IMR-90 (cell line): ENCODE results near the gene TNPO2. TPM values are rescaled to one million over a fixed set of nuclear protein-coding genes. Genes with fewer than 3 reads are reported as not detected.

Experiments
- ATAC-seq: fragments of 200-7000 bp; cut with Tn5 transposase; 2 replicates; pipeline ENCODE4 v1.9.1; 2020; ENCODE audit warnings: low read depth, mild to moderate bottlenecking, moderate library complexity
- BruUV-seq: library from RNA; stranded (reverse); fragments of 400-500 nt; replicated peaks from 2 replicates; lab custom pipeline; 2021; lab: Mats Ljungman, UMichigan
- CTCF ChIA-PET: fragments of 300-600 bp; formaldehyde crosslinking; extraction: SDS; loops from one replicate; lab custom pipeline; 2021; ENCODE audit warnings: antibody characterized with exemption; lab: Yijun Ruan, JAX
- POLR2A ChIA-PET: fragments of 300-600 bp; sonication (Branson Sonifier 250); formaldehyde crosslinking; loops from one replicate; lab custom pipeline; 2022; ENCODE audit warnings: antibody characterized with exemption; ENCODE audit not compliant: unreplicated experiment; lab: Charles Lee
- DNase-seq: peaks from one replicate; pipeline ENCODE4 v3.0.0; 2013
- H2AFZ ChIP-seq: replicated peaks from 2 replicates; pipeline ENCODE3; 2013; ENCODE audit warnings: low read length, mild to moderate bottlenecking; ENCODE audit not compliant: poor library complexity
- H2AK5ac ChIP-seq: 2 replicates; pipeline ENCODE4 v1.6.1; 2013; ENCODE audit warnings: low read depth, low read length, inconsistent platforms
- H2AK9ac ChIP-seq: replicated peaks from 2 replicates; pipeline ENCODE3; 2013; ENCODE audit warnings: mild to moderate bottlenecking, low read depth, low read length, moderate library complexity; ENCODE audit not compliant: poor library complexity
- H2BK120ac ChIP-seq: 2 replicates; pipeline ENCODE4 v1.6.1; 2013; ENCODE audit warnings: low read depth, low read length, inconsistent platforms
- H2BK15ac ChIP-seq: 3 replicates; pipeline ENCODE4 v1.6.1; 2013; ENCODE audit warnings: low read depth, low read length, inconsistent platforms
- H2BK20ac ChIP-seq: 2 replicates; pipeline ENCODE4 v1.6.1; 2013; ENCODE audit warnings: low read depth, mild to moderate bottlenecking, inconsistent platforms, low read length, moderate library complexity
- H2BK5ac ChIP-seq: 2 replicates; pipeline ENCODE4 v1.6.1; 2013; ENCODE audit warnings: mild to moderate bottlenecking, low read depth, low read length, inconsistent platforms; ENCODE audit not compliant: poor library complexity, severe bottlenecking
- H3K14ac ChIP-seq: replicated peaks from 2 replicates; pipeline ENCODE4 v1.6.1; 2013; ENCODE audit warnings: low read depth, low read length, inconsistent platforms
- H3K18ac ChIP-seq: 2 replicates; pipeline ENCODE4 v1.6.1; 2013; ENCODE audit warnings: low read depth, low read length, control low read depth
- H3K23ac ChIP-seq: 2 replicates; pipeline ENCODE4 v1.6.1; 2013; ENCODE audit warnings: low read depth, low read length, inconsistent platforms
- H3K27ac ChIP-seq: 2 replicates; pipeline ENCODE4 v1.5.1; 2013; ENCODE audit warnings: mild to moderate bottlenecking, control low read depth, low read length; ENCODE audit not compliant: insufficient read depth
- H3K27me3 ChIP-seq: 2 replicates; pipeline ENCODE4 v1.6.1; 2013; ENCODE audit warnings: low read length; ENCODE audit not compliant: control insufficient read depth, insufficient read depth
- H3K36me3 ChIP-seq: 2 replicates; pipeline ENCODE4 v1.6.1; 2013; ENCODE audit warnings: low read length, mixed read lengths; ENCODE audit not compliant: control insufficient read depth, insufficient read depth
- H3K4ac ChIP-seq: 2 replicates; pipeline ENCODE4 v1.6.1; 2013; ENCODE audit warnings: low read depth, low read length, inconsistent platforms
- H3K4me1 ChIP-seq: 2 replicates; pipeline ENCODE4 v1.6.1; 2013; ENCODE audit warnings: low read length, mixed read lengths; ENCODE audit not compliant: control insufficient read depth, insufficient read depth
- H3K4me2 ChIP-seq: 2 replicates; pipeline ENCODE4 v1.6.1; 2013; ENCODE audit warnings: low read depth, mild to moderate bottlenecking, control low read depth, low read length, moderate library complexity
- H3K4me3 ChIP-seq: 2 replicates; pipeline ENCODE4 v1.5.1; 2013; ENCODE audit warnings: low read depth, mild to moderate bottlenecking, control low read depth, low read length, moderate library complexity; ENCODE audit not compliant: insufficient read depth
- H3K56ac ChIP-seq: 2 replicates; pipeline ENCODE4 v1.6.1; 2013; ENCODE audit warnings: low read length, inconsistent platforms; ENCODE audit not compliant: insufficient read depth; ENCODE audit errors: extremely low read depth
- H3K79me1 ChIP-seq, 2 experiments: 2 replicates each; pipeline ENCODE4 v1.6.1; 2013; ENCODE audit warnings: low read length in 2 of 2, inconsistent platforms in 1 of 2, low read depth in 1 of 2
- H3K9ac ChIP-seq: 2 replicates; pipeline ENCODE4 v1.6.1; 2013; ENCODE audit warnings: low read depth, low read length, control low read depth
- H3K9me1 ChIP-seq: 2 replicates; pipeline ENCODE4 v1.6.1; 2013; ENCODE audit warnings: low read length, inconsistent platforms; ENCODE audit not compliant: insufficient read depth
- H3K9me3 ChIP-seq: 2 replicates; pipeline ENCODE4 v1.6.1; 2013; ENCODE audit warnings: low read length; ENCODE audit not compliant: control insufficient read depth, insufficient read depth
- H4K20me1 ChIP-seq: 2 replicates; pipeline ENCODE4 v1.6.1; 2013; ENCODE audit warnings: low read length, inconsistent platforms; ENCODE audit not compliant: insufficient read depth
- H4K5ac ChIP-seq: 2 replicates; pipeline ENCODE4 v1.6.1; 2013; ENCODE audit warnings: mild to moderate bottlenecking, low read depth, low read length, control low read depth
- H4K8ac ChIP-seq, 2 experiments: 2 replicates each; pipeline ENCODE4 v1.6.1; 2013; ENCODE audit warnings: low read depth in 2 of 2, low read length in 2 of 2, control low read depth in 1 of 2, inconsistent platforms in 1 of 2
- H4K91ac ChIP-seq: 2 replicates; pipeline ENCODE4 v1.6.1; 2013; ENCODE audit warnings: low read depth, low read length, inconsistent platforms; ENCODE audit not compliant: insufficient read depth
- BHLHE40 ChIP-seq: fragments of 150-350 bp; IDR thresholded peaks from 2 replicates; pipeline ENCODE4 v1.6.1; 2016; ENCODE audit warnings: mild to moderate bottlenecking, low read depth, low read length
- CHD1 ChIP-seq: IDR thresholded peaks from 2 replicates; pipeline ENCODE4 v1.6.1; 2012; ENCODE audit warnings: low read depth, low read length, improper control_type of control experiment
- MAFK ChIP-seq: IDR thresholded peaks from 2 replicates; pipeline ENCODE4 v1.6.1; 2012; ENCODE audit warnings: low read depth, low read length, improper control_type of control experiment
- MAZ ChIP-seq: IDR thresholded peaks from 2 replicates; pipeline ENCODE4 v1.6.1; 2012; ENCODE audit warnings: low read depth, mild to moderate bottlenecking, low read length, improper control_type of control experiment, moderate library complexity, borderline replicate concordance
- NFE2L2 ChIP-seq: fragments of 150-350 bp; IDR thresholded peaks from 2 replicates; pipeline ENCODE4 v1.6.1; 2016; ENCODE audit warnings: low read depth, mild to moderate bottlenecking, low read length
- POLR2A ChIP-seq: IDR thresholded peaks from 2 replicates; pipeline ENCODE4 v1.6.1; 2012; ENCODE audit warnings: mild to moderate bottlenecking, low read depth, low read length
- RFX5 ChIP-seq: IDR thresholded peaks from 2 replicates; pipeline ENCODE4 v1.8.0; 2012; ENCODE audit warnings: low read depth, mild to moderate bottlenecking, low read length, moderate library complexity
- WGBS, 2 experiments: methylation state at CpG; one replicate each; pipeline versions ENCODE4 v1.1.5 to v1.1.7; 2013; ENCODE audit warnings: missing lambda C conversion rate in 2 of 2; ENCODE audit not compliant: insufficient read length in 1 of 2; ENCODE audit errors: extremely low coverage in 2 of 2; 5-methylcytosine and 5-hydroxymethylcytosine counted together
- dilution Hi-C: fragments of 300-500 bp; cut with HindIII; formaldehyde crosslinking; loops from one replicate; pipeline ENCODE4 v1.14.3; 2018; ENCODE audit warnings: low sequenced_read_pairs; ENCODE audit not compliant: unreplicated experiment
- in situ Hi-C: fragments of 300-500 bp; cut with MboI; formaldehyde crosslinking; loops from 3 replicates; pipeline ENCODE4 v1.14.3; 2019; ENCODE audit warnings: low sequenced_read_pairs, inconsistent platforms, mixed read lengths
- intact Hi-C: fragments of 100-400 bp; cut with micrococcal nuclease; formaldehyde crosslinking; loops from 2 replicates; pipeline ENCODE4 v1.10.0; 2022
- polyA plus RNA-seq, 3 experiments: library from polyadenylated mRNA; depleted of rRNA; stranded (reverse); fragments of >200 nt; gene quantifications; 2 replicates each; pipeline ENCODE4 v1.2.3, GENCODE V29; 2012; ENCODE audit warnings: low replicate concordance in 1 of 3
- total RNA-seq: library from RNA; depleted of rRNA; stranded (reverse); fragments of >200 nt; gene quantifications from 2 replicates; pipeline ENCODE4 v1.2.3, GENCODE V29; 2012

The TNPO2 gene
- total and polyA plus RNA-seq, 2 of the 4 experiments (the other 2 are of a cell fraction): 36.0 to 77.2 TPM

DNA sequence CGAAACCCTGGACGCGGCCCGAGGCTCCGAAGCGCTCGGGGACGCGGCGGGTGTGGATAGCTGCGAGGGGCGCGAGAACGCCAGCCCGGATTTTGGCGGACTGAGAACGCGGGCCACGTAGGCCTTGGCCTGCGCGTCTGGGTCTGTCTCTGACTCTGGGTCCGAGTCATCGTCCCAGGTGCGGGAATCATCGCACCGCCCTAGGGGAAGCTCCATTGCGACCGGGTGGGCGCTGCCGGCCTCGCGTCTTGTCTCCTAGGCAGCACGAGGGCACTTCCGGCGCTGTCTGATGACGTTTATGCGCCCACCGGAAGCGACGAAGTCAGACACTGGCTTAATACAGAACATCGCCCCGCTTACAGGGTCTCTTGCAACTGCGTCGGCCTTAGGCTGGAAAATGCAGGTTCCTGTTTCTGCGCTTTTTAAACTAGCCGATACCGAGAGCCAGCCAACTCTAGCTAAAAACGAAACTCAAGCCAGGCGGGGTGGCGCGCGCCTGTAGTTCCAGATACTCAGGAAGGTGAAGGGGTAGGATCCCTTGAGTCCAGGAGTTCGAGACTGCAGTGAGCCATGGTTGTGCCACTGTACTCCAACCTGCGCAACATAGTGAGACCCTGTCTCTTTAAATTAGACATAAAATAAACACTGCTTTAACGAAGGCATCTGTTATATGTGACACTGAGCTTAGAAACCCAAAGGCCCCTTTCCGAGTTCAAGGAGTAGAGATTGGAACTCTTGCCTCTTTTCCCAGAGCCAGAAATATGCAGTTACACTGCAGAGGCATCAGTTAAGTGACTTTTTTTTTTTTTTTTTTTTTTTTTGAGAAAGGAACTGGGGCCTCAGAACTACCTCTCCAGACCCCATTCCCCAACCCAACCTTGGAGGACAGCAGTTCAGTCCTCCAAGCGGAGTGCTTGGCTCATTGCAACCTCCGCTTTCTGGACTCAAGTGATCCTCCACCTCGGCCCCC lies 27.1 kb downstream of the TNPO2 start, which contains the start of gene FBXW9 (continued):
- TF ChIP-seq BHLHE40 (0 out of 2 replicates have a peak, but pooled peaks have one; percentile 6), CHD1 (no peak), MAZ (peak; percentile 38; the same call in 1 of the 2 replicates), MAFK (no peak)

GRCh38 chr19:12695997-12696365 lies 27.8 kb downstream of the TNPO2 start:
- Histone ChIP-seq H3K27ac (peak overlapping the region; percentile 40; the same call in 1 of the 2 replicates), H3K14ac (no peak overlapping the region), H2BK15ac (no peak overlapping the region), H2AK9ac (peak overlapping the region; percentile 89), H3K56ac (no peak overlapping the region), H2AFZ (peak overlapping the region; percentile 93), H2BK5ac (no peak overlapping the region), H3K9me1 (no peaks in the 10 kb centered on the region; the same call in 1 of the 2 replicates), H3K4me3 (peak overlapping the region; percentile 80), H4K8ac (peak overlapping the region; percentile 88 to 97; a peak in 2 of 4 replicates), H3K36me3 (peaks cover 21% of the 10 kb centered on the region), H3K27me3 (no peaks in the 10 kb centered on the region), H3K79me1 (peaks cover 7 to 27% of the 10 kb centered on the region in 2 experiments), H3K23ac (no peak overlapping the region), H3K4me2 (peak overlapping the region; percentile 90), H3K9me3 (no peaks in the 10 kb centered on the region), H2AK5ac (no peak overlapping the region), H3K18ac (no peak overlapping the region), H3K4ac (no peak overlapping the region), H4K91ac (no peak overlapping the region; the same call in 1 of the 2 replicates), H3K9ac (peak overlapping the region; percentile 64), H4K20me1 (no peaks in the 10 kb centered on the region; the same call in 1 of the 2 replicates), H3K4me1 (peaks cover 2% of the 10 kb centered on the region; the same call in 1 of the 2 replicates), H4K5ac (no peak overlapping the region), H2BK20ac (no peak overlapping the region), H2BK120ac (no peak overlapping the region)
- ChIA-PET POLR2A (interaction anchor here (0.6 to 0.8 kb wide), 2 partner anchors 11 to 85 kb away, joined by 3 to 6 read pairs; partner anchors contain the start of genes ZNF490 and ZNF791), CTCF (no interaction called here)
- BruUV-seq: no TSS peak
- ATAC-seq: no peak; the same call in 1 of the 2 replicates
- DNase-seq: no peak
- no peak for TF ChIP-seq POLR2A
- no peak for TF ChIP-seq NFE2L2
- no peak for TF ChIP-seq RFX5
- dilution Hi-C loops (no loop called here), in situ Hi-C loops (no loop called here), intact Hi-C loops (no loop called here)
- 4% methylated on average over 23 of the region's 36 CpGs; no CpG with 5 or more reads in 1 of the 2 experiments for WGBS, 2 experiments
